Stimulated activated CD8-positive, alpha-beta memory T cell treated with anti-CD3 and anti-CD28 coated beads, Interleukin-7, amount 100 ng/mL, for 24 hours (primary cell): Measurements from ENCODE around the gene TNFRSF18.
A peak's percentile ranks its signal among the peaks of the same experiment; 100 is the strongest.

Source experiments
- DNase-seq: peaks from one replicate; pipeline ENCODE4 v3.0.0-alpha.2; 2020; ENCODE audit warnings: low read depth

The TNFRSF18 gene

GRCh38 chr1:1213345-1214265, 7.2 kb upstream of the TNFRSF18 start, which contains the start of gene TNFRSF4:
Gene TNFRSF4 (minus strand): TSS chr1:1214153. CDS start chr1:1214127, 26 bp downstream.
- DNase-seq, result no peak

- DNase-seq, result no peak
Measured at GRCh38 chr1:1212780-1213344, 6.5 kb upstream of the TNFRSF18 start.

GRCh38 chr1:1211541-1212441, 5.4 kb upstream of the TNFRSF18 start:
- DNase-seq, result no peak

- no peak for DNase-seq
Measured at GRCh38 chr1:1210726-1211540, 4.5 kb upstream of the TNFRSF18 start.

- DNase-seq, result no peak
Measured at GRCh38 chr1:1208713-1209433, 2.5 kb upstream of the TNFRSF18 start.

- no peak for DNase-seq
Measured at GRCh38 chr1:1207571-1207892, 1.1 kb upstream of the TNFRSF18 start.

- no peak for DNase-seq
Measured at GRCh38 chr1:1206966-1207531, 657 bp upstream of the TNFRSF18 start.

- DNase-seq, result no peak
Measured at GRCh38 chr1:1205769-1206375, 520 bp downstream of the TNFRSF18 start.

- no peak for DNase-seq
Measured at GRCh38 chr1:1204998-1205768, 1.2 kb downstream of the TNFRSF18 start.

- DNase-seq, result no peak
Measured at GRCh38 chr1:1204425-1204920, 1.9 kb downstream of the TNFRSF18 start.

GRCh38 chr1:1203561-1204424, 2.6 kb downstream of the TNFRSF18 start:
- no peak for DNase-seq

GRCh38 chr1:1202831-1203560, 3.4 kb downstream of the TNFRSF18 start:
- no peak for DNase-seq

GRCh38 chr1:1200876-1201810, 5.2 kb downstream of the TNFRSF18 start:
- DNase-seq, result peak; percentile 61

GRCh38 chr1:1199961-1200875, 6.2 kb downstream of the TNFRSF18 start:
- DNase-seq, result no peak
